ENCODE data around the gene PRKCE.

PRKCE gene

GRCh38 chr2:45731141-45731540, 79.7 kb downstream of the PRKCE start:
- DNase-seq = no peak

DNA sequence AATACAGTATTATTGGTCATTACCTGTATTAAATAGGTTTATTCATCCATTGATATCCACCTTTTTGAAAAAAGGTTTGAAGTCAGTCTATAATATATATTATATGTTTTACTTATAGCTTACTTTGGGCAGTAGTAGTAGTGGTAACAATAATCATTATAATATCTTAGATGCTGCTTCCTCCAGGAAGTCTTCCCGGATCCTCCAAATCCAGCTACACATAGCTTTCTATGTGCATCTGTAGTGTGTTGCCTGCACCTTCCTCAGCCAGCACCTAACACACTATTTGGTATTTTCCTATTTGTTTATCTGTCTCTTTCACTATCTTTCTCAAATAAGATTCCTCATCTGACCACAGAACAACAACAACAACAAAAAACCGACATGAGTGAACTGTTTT, 81.0 kb downstream of the PRKCE start:
- DNase-seq = no peak

GRCh38 chr2:45732946-45733345, 81.5 kb downstream of the PRKCE start:
- no peak for DNase-seq

- DNase-seq = no peak
These were observed 82.9 kb downstream of the PRKCE start for GRCh38 chr2:45734336-45734735.

DNA sequence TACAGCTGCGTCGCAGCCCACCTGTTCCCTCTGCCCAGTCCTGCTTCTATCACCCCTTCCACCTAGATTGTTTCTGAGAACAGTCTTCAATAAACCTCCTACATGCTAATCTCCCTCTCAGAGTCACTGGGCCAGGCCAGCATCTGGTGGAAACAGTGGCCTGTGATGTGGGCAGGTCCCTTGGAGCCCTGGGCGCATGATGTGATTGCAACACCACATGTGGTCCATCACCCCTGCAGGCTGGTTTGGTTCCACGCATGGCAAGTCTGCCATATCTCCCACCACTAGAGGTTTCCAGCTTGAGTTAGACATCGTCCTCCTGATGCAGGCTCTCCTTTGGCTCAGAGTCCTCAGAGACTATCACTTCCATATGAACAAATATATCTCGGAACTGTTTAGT, 83.5 kb downstream of the PRKCE start:
- no peak for DNase-seq

DNA sequence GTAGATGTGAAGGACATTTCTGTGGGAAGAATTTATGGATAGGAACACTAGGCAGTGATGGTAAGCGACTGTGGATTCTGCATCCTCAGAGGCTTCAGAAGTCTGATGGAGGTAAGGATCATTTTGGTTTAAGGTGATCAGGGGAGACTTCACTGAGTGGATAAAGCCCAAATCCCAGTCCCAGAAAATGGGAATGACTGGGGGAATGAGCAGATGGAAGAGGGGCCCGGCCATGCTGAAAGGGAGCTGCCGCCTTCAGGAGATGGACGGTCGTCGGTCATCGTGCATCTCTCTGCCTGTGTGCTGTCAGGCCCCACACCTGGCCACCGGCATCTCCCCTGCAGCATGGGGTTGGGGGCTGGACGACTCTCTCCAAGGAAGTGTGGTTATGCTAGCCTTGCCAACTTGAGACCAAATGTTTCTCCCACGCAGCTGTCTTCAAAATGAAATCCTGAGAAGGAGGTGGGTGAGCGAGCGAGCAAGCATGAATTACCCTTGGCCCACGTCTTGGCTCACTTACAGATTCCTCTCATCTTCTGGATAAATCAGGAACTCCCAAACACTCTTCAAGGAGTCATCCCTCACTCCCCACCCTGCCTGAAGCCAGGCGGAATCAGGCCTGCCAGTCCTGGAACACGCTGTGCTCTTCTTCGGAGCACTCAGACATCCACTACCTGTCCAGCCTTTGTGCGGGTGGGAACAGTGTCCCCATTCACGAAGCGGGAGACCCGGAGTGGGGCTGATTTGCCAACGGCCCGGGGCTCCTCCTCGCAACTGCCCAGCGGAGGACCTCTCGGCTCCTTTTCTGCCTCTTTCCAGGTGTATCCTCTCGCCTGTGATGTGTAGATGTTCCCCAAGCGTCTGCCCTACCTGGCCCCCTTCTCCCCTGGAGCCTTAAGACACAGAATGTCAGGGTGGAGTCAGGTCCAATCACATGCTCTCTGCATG, 85.6 kb downstream of the PRKCE start:
- DNase-seq = no peak

- DNase-seq = no peak
These were observed 88.5 kb downstream of the PRKCE start for GRCh38 chr2:45739796-45740485.

GRCh38 chr2:45741161-45741850, 89.8 kb downstream of the PRKCE start:
- DNase-seq = no peak

DNA sequence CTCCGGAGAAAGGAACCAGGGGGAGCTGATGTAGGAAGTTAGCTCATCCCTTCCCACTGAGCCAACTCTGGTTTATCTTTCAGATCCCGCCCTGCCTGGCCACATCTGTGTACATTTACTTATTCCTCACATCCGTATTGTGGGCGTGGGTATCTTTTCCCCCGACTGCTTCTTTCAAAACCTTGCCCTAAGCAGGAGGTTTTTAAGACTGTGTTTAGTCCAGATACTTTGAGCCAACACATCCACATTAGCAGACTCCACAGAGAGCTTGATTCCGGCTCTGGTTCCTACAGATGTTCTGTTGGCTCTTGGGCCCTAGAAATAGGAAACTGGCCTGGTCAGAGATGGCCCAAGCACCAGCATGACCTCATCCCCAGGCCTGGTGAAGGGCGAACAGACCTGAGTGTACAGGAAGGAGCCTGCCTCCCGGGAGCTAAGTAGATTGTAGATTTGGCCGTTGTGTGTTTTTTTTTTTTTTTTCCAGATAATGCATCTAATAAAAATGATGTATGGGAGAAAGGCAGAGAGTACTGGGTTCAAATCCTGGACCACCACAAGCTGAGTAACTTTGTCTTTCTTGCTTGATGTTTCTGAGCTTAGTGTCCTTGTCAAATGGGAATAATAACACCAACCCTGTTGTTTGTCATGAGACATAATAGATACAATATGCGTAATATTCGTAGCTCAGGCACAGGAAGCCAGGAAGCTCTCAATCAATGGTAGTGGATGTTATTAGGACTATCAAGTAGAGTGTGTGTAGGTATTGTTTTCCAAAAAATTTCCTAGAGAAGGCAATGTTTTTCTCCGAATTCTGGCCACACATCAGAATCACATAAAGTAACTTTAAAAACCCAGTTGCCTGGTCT, 92.3 kb downstream of the PRKCE start:
- peak; percentile 56 for DNase-seq

- DNase-seq = no peak
These were observed 93.8 kb downstream of the PRKCE start for GRCh38 chr2:45745231-45745630.

DNA sequence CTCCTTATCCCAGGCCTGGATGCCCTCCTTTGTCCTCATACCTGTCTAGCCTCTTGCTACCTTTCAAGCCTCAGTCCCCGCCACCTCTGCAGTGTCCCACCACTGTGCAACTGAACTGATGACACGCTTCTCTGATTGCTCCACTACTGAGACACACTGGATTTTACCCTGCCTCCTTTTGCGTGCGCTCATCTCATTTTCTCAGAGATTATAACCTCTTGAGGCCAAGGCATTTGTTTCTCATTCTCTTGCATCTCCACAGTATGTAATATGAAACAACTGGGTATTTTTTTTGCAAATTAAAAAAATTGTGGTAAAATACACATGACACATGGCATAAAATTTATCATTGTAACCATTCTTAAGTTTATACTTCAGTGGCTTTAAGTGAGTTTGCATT, 95.4 kb downstream of the PRKCE start:
- no peak for DNase-seq

GRCh38 chr2:45747363-45747762, 95.9 kb downstream of the PRKCE start:
- no peak for DNase-seq

DNA sequence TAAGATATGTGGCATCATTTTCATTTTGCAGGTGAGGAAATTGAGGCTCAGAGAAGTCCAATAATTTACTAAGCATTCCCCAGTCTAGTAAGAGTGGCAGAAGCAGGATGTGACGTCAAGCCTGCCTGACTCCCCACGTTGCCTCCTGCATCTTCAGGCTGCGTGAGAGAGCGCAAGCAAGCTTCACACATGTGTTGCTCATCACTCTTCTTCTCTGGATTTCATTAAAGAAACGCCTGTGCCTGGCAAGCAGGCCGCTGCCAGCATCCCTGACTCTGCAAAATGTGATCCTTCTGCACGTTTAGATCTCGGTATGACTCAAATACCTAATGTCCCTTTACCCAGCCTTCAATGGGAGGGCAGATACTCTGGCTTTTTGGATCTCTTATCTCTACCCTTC, 96.8 kb downstream of the PRKCE start:
- DNase-seq = no peak

- no peak for DNase-seq
These were observed 98.5 kb downstream of the PRKCE start for GRCh38 chr2:45750001-45750400.

DNA sequence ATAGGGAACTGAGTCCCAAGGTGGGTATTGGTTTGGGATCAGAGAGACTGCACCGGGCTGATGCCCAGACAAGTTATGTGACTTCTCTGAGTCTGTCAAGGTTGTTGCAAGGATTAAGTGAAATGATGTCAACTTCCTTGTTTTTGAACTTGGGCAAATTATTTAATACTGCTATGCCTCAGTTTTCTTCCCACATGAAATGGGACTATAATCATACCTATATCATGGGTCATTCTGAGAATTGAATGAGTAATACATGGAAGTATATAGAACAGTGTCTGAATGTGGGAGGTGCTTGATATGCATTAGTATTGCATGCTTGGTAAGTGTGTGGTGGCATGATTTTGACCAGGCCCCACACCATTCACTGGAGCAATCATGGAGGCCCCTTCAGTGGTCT, 99.0 kb downstream of the PRKCE start:
- no peak for DNase-seq

DNA sequence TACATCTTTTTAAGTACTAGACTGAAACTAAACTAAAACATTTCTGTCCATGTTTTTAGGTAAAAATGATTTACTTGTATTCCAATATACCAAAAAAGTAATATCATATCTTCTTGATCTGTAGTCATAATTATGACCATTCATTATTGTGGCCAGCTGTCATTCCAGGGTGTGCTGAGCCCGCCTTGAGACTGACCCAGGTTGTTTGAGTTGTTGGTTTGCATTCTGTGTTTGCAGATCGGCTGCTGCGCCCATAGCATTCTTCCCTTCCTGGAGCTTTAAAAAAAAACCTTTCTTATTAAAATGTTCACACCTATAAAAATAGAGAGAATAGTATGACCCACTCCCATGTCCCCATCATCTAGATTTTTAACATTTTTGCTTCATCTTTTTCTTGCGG, 101.9 kb downstream of the PRKCE start:
- no peak for DNase-seq

GRCh38 chr2:45754131-45755010, 102.9 kb downstream of the PRKCE start:
- no peak for DNase-seq

DNA sequence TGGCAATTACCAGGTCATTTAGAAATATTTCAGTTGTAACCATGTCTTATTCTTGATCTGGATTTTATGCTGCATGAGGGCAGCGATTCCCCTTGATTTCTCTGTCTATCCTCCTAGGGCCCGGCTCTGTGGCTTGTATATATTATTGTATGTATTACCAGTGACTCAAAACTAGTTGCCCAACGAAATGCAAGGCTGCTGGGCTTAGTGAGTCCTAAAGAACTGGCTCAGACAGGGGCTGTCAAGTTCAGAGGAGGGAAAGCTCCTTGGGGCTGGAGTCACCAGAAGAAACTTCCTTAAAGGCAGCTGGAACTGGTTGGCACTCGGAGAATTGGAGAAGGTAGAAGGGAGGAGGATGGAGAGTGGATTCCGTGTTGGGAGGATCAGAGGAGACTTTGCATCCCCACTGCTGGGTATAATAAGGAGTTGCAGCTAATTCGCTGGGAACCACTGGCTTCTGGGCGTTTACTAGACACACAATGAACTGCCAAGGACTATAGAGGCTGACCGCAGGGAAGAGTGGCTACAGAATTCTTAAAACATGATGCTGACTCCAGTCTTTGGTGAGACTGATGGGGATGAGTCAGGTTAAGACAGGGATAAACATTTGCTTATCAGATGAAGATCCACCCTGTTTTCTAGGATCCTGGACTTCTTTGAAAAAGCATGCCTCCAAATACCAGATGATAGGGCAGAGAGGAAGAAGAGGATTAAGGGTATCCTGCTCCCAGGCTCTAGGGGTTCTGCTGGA, 104.3 kb downstream of the PRKCE start:
- peak; percentile 89 for DNase-seq

- no peak for DNase-seq
These were observed 106.5 kb downstream of the PRKCE start for GRCh38 chr2:45758018-45758417.

DNA sequence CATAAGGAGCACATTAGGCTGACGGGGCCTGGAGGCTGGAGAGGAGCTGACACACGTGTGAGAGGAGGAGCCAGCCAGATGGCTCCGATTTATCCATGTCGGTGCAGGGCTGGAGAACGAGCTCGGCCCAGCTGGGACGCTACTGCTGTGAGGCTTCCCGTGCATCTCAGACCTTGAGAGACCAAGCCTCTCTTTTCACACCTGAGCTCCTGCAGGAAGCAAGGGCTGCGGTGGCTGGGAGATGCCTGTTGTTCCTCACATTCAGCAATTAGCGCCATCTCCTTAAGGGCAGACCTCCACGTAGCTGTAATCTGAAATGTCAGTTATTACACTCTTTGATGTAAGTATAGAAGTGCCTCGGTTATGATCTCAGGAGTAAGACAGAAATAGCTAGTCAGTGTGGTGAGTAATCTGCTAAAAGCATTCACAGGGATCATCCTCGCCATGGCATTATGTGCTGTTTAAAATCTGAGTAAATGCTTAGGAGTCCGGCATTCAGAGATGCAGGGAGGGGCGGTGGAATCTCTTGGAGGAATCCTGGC, 107.9 kb downstream of the PRKCE start:
- DNase-seq = peak; percentile 80

GRCh38 chr2:45761635-45762034, 110.2 kb downstream of the PRKCE start:
- DNase-seq = no peak
